Measurements from ENCODE around the gene CENPB.

DNA sequence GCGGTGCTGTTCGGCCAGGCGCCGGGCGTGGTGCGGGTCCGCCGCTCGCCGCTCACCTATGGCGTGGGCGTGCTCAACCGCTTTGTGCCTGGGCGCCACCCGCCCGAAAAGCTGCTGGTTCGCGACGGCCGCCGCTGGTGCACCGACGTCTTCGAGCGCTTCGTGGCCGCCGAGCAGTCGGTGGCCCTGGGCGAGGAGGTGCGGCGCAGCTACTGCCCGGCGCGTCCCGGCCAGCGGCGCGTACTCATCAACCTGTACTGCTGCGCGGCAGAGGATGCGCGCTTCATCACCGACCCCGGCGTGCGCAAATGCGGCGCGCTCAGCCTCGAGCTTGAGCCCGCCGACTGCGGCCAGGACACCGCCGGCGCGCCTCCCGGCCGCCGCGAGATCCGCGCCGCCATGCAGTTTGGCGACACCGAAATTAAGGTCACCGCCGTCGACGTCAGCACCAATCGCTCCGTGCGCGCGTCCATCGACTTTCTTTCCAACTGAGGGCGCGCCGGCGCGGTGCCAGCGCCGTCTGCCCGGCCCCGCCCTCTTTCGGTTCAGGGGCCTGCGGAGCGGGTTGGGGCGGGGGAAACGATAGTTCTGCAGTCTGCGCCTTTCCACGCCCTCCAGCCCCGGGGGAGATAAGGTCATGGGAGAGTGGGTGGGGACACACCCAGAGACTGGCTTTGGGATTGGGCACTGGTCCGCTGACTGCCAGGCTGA is 34.7 kb downstream of the CENPB start:
- TF ChIP-seq POLR2A (IDR thresholded peaks at IDR 0.05; ENCODE audit: low read length) (peak; percentile 36), GATA1 (IDR thresholded peaks at IDR 0.05; ENCODE audit: low read depth, low read length) (no peak)

Data from erythroblast (primary cell).